Right lung (tissue), 10 donors: ENCODE data around the gene GOSR2. TPM values are rescaled to one million over a fixed set of nuclear protein-coding genes. Genes with fewer than 3 reads are reported as not detected.

ENCODE experiments used
- DNase-seq, 2 donors: peaks; one replicate each; pipeline ENCODE4 v3.0.0-alpha.2; 2013
- long read RNA-seq, 8 donors: transcript quantifications; one replicate each; lab custom pipeline, GENCODE V29; 2026
- polyA plus RNA-seq, 5 donors: library from polyadenylated mRNA; unstranded; fragments of 120-200 nt; gene quantifications; one replicate each; pipeline versions ENCODE4 v1.2.1 to v1.2.3, GENCODE V29; 2013; ENCODE audit warnings: inconsistent platforms in 1 of 5, low replicate concordance in 1 of 5; ENCODE audit not compliant: insufficient read length in 5 of 5, insufficient read depth in 1 of 5

The GOSR2 gene
- 10 to 100 TPM; 43.0 to 51.0 (median 47.5) TPM for polyA plus RNA-seq
- long read RNA-seq, donor 1, transcript GOSR2-232 (6 exons, 3,964 nt) = major isoform, 13 of 28 reads
- long read RNA-seq, donor 1, partial matches to known transcripts = 0 of 28 reads
- long read RNA-seq, donor 1, other reads (novel, unspliced or antisense) = 0 of 28 reads
- long read RNA-seq, donor 2, transcript GOSR2-232 (6 exons, 3,964 nt) = major isoform, 10 of 20 reads
- long read RNA-seq, donor 2, partial matches to known transcripts = 0 of 20 reads
- long read RNA-seq, donor 2, other reads (novel, unspliced or antisense) = 0 of 20 reads
- long read RNA-seq, donor 3, transcript GOSR2-232 (6 exons, 3,964 nt) = major isoform, 10 of 18 reads
- long read RNA-seq, donor 3, partial matches to known transcripts = 0 of 18 reads
- long read RNA-seq, donor 3, other reads (novel, unspliced or antisense) = 0 of 18 reads
- long read RNA-seq, donor 4, transcript GOSR2-232 (6 exons, 3,964 nt) = major isoform, 5 of 10 reads
- long read RNA-seq, donor 4, partial matches to known transcripts = 0 of 10 reads
- long read RNA-seq, donor 4, other reads (novel, unspliced or antisense) = 0 of 10 reads
- long read RNA-seq, donor 5, transcript GOSR2-232 (6 exons, 3,964 nt) = major isoform, 12 of 23 reads
- long read RNA-seq, donor 5, partial matches to known transcripts = 0 of 23 reads
- long read RNA-seq, donor 5, other reads (novel, unspliced or antisense) = 0 of 23 reads
- long read RNA-seq, donor 6, transcript GOSR2-232 (6 exons, 3,964 nt) = major isoform, 14 of 29 reads
- long read RNA-seq, donor 6, partial matches to known transcripts = 5 of 29 reads
- long read RNA-seq, donor 6, other reads (novel, unspliced or antisense) = 0 of 29 reads
- long read RNA-seq, donor 7, transcript GOSR2-232 (6 exons, 3,964 nt) = major isoform, 9 of 23 reads
- long read RNA-seq, donor 7, transcript GOSR2-209 (4 exons, 1,444 nt) = minor isoform, 7 of 23 reads
- long read RNA-seq, donor 7, partial matches to known transcripts = 0 of 23 reads
- long read RNA-seq, donor 7, other reads (novel, unspliced or antisense) = 0 of 23 reads
- long read RNA-seq, donor 8, partial matches to known transcripts = 0 of 8 reads
- long read RNA-seq, donor 8, other reads (novel, unspliced or antisense) = 0 of 8 reads

DNA sequence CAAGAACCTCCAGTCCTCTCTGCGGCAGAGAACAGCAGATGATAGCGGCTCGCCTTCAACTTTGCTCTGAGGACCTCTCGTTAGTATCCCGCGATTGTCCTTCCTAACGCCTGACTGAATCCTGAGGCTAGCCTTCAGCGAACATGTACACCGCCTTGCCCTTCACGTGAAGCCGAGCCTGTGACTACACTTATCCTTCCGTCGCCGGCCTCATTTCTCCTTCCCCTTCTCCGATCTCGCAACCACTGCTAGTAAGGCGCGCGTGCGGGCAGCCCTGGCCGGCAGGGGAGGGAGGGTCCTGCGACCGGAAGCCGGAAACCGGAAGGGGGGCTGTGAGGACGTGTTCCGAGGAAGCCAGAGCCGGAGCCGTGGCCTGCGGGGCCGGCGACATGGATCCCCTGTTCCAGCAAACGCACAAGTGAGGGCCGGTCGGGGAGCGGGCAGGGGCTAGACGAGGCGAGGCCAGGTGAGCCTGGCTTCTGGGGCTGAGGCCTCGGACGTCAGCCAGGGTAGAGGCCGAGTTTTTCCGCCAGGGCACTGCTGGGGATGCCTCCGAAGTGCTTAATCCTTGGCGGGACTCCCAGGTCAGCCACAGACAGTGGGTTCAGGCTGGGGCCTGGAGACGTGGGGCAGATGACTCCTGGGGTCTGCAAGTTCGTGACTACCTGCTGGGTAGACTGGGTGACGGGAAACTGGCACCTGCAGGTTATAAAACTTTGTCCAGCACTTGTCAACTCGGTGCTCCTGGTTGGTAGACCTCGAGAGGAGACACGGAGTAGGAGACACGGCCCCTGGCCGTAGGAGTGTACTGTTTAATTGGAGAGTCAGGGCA, at the start of gene GOSR2:
TSS of gene GOSR2 (plus strand) at position 357 of the 832 bp plus-strand sequence. CDS start at position 390, 33 bp downstream.
- DNase-seq = peak; percentile 96 to 97

- no peak for DNase-seq
These were observed 48.9 kb upstream of the GOSR2 start for GRCh38 chr17:46873941-46874645.

DNA sequence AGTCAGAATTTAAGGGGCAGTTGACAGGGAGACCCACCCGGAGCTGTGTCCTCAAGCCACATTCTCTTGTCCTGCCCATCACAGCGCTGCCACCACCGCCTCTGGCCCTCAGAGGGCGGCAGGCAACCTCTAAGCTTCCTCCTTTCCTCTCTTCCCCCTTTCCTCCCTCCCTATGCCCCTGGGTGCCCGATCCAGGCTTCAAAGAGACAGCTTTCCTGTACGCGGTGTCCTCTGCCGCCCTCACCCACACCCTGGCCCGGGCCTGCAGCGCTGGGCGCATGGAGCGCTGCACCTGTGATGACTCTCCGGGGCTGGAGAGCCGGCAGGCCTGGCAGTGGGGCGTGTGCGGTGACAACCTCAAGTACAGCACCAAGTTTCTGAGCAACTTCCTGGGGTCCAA, 48.1 kb upstream of the GOSR2 start:
- DNase-seq = no peak

DNA sequence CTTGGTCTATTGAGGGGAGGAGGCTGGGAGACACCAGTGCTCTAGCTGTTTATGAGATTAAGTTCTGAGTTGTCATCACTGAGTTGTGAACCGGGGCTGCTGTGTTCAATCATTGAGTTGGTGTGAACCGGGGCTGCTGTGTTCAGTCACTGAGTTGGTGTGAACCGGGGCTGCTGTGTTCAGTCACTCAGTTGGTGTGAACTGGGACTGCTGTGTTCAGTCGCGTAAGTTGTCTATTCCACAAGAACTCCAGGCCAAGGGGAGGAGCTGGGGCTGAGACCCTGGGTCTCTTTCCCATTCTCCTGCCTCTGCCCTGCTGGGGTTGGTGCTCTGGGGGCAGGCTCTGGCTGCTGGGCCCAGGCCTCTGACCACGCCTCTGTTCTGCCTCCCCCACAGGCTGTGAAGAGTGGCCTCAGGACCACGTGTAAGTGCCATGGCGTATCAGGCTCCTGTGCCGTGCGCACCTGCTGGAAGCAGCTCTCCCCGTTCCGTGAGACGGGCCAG, 47.1 kb upstream of the GOSR2 start:
- DNase-seq = no peak

- no peak for DNase-seq
These were observed 46.5 kb upstream of the GOSR2 start for GRCh38 chr17:46876353-46876887.

DNA sequence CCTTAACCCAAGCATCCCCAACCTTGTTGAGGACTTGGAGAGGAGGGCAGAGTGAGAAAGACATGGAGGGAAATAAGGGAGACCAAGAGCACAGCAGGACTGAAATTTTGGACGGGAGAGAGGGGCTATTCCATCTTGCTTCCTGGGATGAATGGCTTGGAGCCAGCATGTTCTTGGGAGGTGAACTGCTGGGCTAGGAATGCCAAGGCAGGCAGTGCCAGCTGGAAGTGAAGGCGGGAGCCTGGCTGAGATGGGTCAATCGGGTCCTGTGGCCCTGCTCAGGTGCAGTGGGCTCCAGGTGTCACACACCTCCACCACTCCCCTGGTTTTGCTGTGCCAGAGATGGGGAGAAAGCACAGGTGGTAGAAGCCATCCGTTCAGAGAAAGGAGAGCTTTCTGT, 46.0 kb upstream of the GOSR2 start:
- DNase-seq = no peak

DNA sequence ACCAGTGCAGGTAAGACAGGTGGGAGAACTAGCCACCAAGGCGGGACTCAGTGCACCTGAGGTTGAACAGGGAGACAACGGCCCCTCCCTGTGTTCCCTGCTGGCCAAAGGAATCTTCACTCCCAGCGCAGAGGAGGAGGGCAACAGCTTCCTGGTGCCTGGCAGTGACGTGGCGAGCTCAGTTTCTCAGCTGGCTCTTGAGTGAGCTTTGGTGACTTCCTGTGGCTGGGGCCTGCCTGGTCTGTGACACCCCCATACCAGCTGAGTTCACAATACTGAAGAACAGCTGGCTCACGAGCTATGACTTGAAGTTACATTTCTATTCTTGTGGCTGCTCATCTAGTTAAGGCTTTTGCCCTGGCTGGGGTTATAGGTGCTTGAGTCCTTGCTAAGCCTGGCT, 45.5 kb upstream of the GOSR2 start:
- DNase-seq = no peak

DNA sequence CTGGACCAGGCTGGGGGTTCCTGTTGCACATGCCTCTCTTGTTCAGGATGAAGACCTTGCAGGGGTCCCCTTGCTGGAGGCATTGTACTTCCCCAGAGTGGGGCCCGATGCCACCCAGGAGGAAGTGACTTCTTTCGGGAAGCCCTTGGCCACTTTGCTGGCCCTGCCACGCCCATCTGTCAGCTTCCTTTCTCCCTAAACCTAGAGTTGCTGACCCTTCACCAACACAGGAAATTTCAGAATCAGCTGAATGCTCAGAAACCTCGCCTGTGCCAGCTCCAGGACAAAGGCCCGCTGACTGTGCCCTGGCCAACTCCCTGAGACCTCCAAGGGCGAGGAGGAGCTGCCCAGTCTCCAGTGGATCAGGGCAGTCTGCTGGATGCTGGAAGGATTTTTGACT, 44.9 kb upstream of the GOSR2 start:
- no peak for DNase-seq

- DNase-seq = no peak
These were observed 43.9 kb upstream of the GOSR2 start for GRCh38 chr17:46879101-46879500.

DNA sequence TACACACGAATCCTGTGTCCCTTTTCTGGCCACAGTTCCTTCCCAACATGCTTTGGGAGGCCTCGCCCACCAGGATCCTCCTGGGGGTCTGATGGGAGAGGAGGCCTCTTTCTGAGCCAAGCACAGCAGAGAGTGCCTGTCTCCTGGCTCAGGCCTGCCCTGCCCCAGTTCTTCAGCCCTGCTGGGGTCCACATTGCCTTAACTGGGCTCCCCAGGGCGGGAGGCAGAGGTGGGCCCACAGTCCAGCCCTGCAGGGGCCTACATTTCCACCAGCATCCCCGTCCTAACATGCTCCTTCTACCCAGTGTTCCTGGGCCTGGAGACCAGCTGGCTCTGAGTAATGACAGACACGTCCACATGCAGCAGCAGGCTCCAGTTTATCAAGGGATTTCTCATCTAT, 41.9 kb upstream of the GOSR2 start:
- DNase-seq = no peak

DNA sequence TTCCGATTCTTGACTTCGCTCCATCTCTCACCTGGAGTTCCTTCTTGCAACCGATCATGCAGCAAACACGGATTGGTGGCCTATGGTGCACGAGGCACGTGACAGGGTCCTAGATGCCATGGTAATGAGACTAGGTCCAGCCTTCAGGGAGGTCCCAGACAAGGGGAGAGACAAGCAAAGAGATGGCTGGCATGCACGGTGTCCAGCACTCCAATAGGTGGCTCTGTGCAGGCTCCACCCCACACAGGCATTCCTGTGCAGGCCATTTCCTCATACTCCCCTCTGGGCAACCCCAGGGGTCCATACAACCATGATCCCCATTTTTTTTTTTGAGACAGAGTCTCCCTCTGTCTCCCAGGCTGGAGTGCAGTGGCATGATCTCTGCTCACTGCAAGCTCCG, 40.3 kb upstream of the GOSR2 start:
- DNase-seq = no peak

GRCh38 chr17:46883871-46884520, 39.0 kb upstream of the GOSR2 start:
- no peak for DNase-seq

- no peak for DNase-seq
These were observed 38.4 kb upstream of the GOSR2 start for GRCh38 chr17:46884552-46884951.

DNA sequence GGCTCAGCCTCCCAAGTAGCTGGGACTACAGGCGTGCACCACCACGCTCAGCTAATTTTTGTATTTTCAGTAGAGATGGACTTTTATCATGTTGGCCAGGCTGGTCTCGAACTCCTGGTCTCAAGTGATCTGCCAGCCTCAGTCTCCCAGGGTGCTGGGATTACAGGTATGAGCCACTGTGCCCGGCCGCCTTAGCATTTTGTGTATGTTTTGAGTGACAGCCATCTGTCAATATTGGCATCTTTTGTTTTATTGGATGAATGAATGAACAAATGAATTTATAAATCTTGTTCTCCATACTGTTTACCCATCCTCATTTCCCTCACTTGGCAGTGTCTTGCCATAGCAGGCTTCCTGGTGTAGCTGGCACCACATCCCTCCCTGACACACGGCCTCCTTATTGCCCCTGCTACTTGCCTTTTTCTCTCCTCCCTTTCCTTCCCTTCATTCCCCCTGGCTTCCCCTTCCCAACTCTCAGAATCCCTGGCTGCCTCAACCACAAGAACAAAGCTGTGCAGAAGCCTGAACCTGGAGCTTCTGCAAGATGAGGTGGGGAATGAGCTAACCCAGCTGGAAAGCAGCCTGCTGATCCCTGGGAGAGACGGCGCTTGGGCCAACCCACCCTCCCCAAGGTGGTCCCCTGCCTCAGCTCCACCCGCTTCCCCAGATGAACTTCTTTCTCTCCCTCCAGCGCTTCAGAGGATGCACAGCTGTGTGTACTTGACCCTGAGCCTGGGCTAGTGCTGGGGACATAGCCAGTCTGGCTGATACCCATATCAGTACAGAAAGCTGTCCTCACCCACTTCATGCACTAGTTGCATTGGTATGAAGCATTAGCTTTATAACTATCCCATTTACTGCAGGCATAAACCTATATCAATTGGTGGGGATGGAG, 37.3 kb upstream of the GOSR2 start:
- DNase-seq = peak; percentile 40 to 56

DNA sequence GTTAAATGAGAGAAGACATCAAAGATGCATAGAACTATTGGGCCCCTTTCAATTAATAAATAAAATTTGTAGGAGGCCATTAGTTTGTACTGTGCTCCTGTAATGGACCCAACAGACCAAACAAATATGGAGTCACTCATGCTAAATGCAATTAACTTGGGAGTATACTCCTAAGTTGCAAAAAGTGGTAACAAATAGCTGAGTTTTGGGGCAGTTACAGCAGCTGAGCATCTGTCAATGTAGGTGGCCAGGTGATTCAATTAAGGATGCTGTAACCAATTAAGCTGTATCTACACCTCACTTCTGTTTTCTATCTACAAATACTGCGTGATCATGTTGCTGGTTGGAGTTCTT, 36.7 kb upstream of the GOSR2 start:
- no peak for DNase-seq

DNA sequence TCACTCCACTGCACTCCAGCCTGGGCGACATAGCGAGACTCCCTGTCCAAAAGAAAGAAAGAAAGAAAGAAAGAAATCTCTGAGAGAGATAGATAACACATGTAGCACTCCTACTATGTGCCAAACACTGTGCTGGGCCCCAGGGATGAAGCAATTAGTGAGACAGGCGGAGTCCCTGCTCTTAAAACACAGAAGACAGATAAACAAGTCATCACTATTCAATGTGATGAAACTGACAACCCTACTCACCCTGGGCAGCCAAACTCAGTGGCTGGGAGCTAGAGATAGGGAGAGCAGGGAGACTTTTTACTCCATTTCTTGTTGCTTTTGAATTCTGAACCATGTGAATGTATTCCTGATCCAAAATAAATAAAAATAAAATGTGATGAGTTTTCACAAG, 35.2 kb upstream of the GOSR2 start:
- no peak for DNase-seq

DNA sequence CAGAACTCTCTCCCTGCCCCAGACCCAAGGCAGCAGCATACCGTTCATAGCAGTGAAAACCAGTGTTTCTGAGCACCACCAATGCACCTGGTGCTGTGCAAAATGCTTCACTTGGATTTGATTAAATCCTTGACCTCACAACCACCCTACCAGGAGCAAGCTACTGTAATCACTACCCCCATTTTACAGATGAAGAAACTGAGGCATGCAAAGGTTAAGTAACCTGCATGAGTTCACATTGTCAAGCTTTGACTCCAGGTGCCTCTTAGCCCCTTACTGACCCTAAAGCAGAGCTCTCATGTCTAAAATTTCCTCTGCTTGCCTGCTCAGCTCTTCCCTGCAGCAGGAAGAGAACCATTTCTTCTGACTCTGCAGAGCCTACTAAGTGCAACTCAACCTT, 34.2 kb upstream of the GOSR2 start:
- DNase-seq = no peak

DNA sequence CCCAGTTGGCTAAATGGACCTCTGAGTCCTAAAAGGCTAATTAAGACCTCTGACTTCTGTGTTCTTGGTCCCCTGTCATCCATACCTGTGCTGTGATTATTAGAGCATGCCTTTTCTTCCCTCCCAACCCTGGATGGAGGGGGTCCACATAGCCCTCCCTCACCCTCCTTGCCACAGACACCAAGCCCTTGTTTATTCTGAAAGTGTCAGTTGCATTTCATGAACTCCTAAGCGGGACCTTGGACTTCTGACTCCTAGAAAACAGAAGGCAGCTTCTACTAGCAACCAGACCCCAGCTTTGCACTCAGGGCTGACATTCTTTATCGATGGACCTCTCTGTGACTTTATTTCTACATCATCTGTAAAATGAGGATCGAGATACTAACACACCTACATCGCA, 33.4 kb upstream of the GOSR2 start:
- DNase-seq = no peak
